Astrocyte (in vitro differentiated cells and primary cell): ENCODE data around the gene FAT4. TPM values are rescaled to one million over a fixed set of nuclear protein-coding genes. Genes with fewer than 3 reads are reported as not detected.

Experiments
- DNase-seq: peaks from one replicate; pipeline ENCODE4 v3.0.0-alpha.2; 2010; ENCODE audit warnings: low read depth
- FAIRE-seq: peaks from 2 replicates; lab custom pipeline; 2011; peaks lifted over from hg19 to GRCh38; lab: Jason Lieb, UNC
- H2AFZ ChIP-seq: 2 replicates; pipeline ENCODE4 v1.6.0; 2012; ENCODE audit warnings: low read depth, low read length, inconsistent platforms
- H3K27ac ChIP-seq: 2 replicates; pipeline ENCODE4 v1.5.1; 2011; ENCODE audit warnings: low read depth, low read length, inconsistent platforms
- H3K27me3 ChIP-seq: 2 replicates; pipeline ENCODE4 v1.6.0; 2011; ENCODE audit warnings: low read length, inconsistent platforms; ENCODE audit not compliant: insufficient read depth
- H3K36me3 ChIP-seq: 2 replicates; pipeline ENCODE4 v1.5.1; 2011; ENCODE audit warnings: low read length, inconsistent platforms; ENCODE audit not compliant: insufficient read depth
- H3K4me1 ChIP-seq: 2 replicates; pipeline ENCODE4 v1.5.1; 2011; ENCODE audit warnings: low read length, inconsistent platforms; ENCODE audit not compliant: insufficient read depth
- H3K4me2 ChIP-seq: 2 replicates; pipeline ENCODE4 v1.6.0; 2012; ENCODE audit warnings: low read length, inconsistent platforms
- H3K4me3 ChIP-seq: 2 replicates; pipeline ENCODE4 v1.5.1; 2011; ENCODE audit warnings: low read depth, mild to moderate bottlenecking, low read length, inconsistent platforms; ENCODE audit not compliant: insufficient read depth
- H3K79me2 ChIP-seq: 2 replicates; pipeline ENCODE4 v1.6.0; 2012; ENCODE audit warnings: mild to moderate bottlenecking, low read length, inconsistent platforms; ENCODE audit not compliant: insufficient read depth
- H3K9ac ChIP-seq: 2 replicates; pipeline ENCODE4 v1.6.0; 2012; ENCODE audit warnings: mild to moderate bottlenecking, low read length, inconsistent platforms
- H3K9me3 ChIP-seq: 2 replicates; pipeline ENCODE4 v1.5.1; 2012; ENCODE audit warnings: low read depth, mild to moderate bottlenecking, low read length, inconsistent platforms; ENCODE audit not compliant: insufficient read depth
- H4K20me1 ChIP-seq: 2 replicates; pipeline ENCODE4 v1.6.0; 2012; ENCODE audit warnings: low read length, inconsistent platforms; ENCODE audit not compliant: insufficient read depth
- H3K27ac Mint-ChIP-seq: one replicate; pipeline ENCODE4 v1.8.0; 2021; ENCODE audit warnings: mild to moderate bottlenecking, mixed read lengths; ENCODE audit not compliant: unreplicated experiment
- H3K27me3 Mint-ChIP-seq: one replicate; pipeline ENCODE4 v1.8.0; 2021; ENCODE audit warnings: low read depth, mixed read lengths; ENCODE audit not compliant: unreplicated experiment
- H3K36me3 Mint-ChIP-seq: one replicate; pipeline ENCODE4 v1.8.0; 2021; ENCODE audit warnings: low read depth, mixed read lengths; ENCODE audit not compliant: unreplicated experiment
- H3K4me1 Mint-ChIP-seq: one replicate; pipeline ENCODE4 v1.8.0; 2021; ENCODE audit warnings: low read depth, mixed read lengths; ENCODE audit not compliant: unreplicated experiment
- H3K4me3 Mint-ChIP-seq: one replicate; pipeline ENCODE4 v1.8.0; 2021; ENCODE audit warnings: mild to moderate bottlenecking, moderate library complexity, mixed read lengths; ENCODE audit not compliant: unreplicated experiment
- H3K9me3 Mint-ChIP-seq: one replicate; pipeline ENCODE4 v1.8.0; 2021; ENCODE audit warnings: mild to moderate bottlenecking, mixed read lengths; ENCODE audit not compliant: unreplicated experiment
- CTCF ChIP-seq: IDR thresholded peaks from 2 replicates; pipeline ENCODE4 v1.5.1; 2011; ENCODE audit warnings: low read depth, mild to moderate bottlenecking, inconsistent platforms, low read length, moderate library complexity; ENCODE audit not compliant: insufficient read depth
- EZH2 ChIP-seq: IDR thresholded peaks from 2 replicates; pipeline ENCODE4 v1.6.1; 2012; ENCODE audit warnings: mild to moderate bottlenecking, low read length, inconsistent platforms; ENCODE audit not compliant: insufficient read depth
- total RNA-seq: library from RNA; stranded (reverse); gene quantifications from 2 replicates; pipeline ENCODE4 v1.2.1, GENCODE V29; 2021

The FAT4 gene
- total RNA-seq, 1 donor from 2014 or later, result 7.4 TPM

- no peak for FAIRE-seq
- TF ChIP-seq CTCF, result no peak
- no peak for TF ChIP-seq EZH2
- no peaks in the 10 kb centered on the region for H4K20me1 ChIP-seq
- H3K4me3 ChIP-seq, result no peak overlapping the region
- no peak overlapping the region for H2AFZ ChIP-seq
- no peaks in the 10 kb centered on the region for H3K36me3 Mint-ChIP-seq
- H3K27ac ChIP-seq, result no peak overlapping the region
- H3K36me3 ChIP-seq, result no peaks in the 10 kb centered on the region
- H3K9me3 ChIP-seq, result no peaks in the 10 kb centered on the region
- no peaks in the 10 kb centered on the region for H3K4me1 ChIP-seq
- H3K4me1 Mint-ChIP-seq, result no peaks in the 10 kb centered on the region
- no peak overlapping the region for H3K27ac Mint-ChIP-seq
- H3K9ac ChIP-seq, result no peak overlapping the region
- DNase-seq, result peak; percentile 23
- no peaks in the 10 kb centered on the region for H3K27me3 ChIP-seq
- no peaks in the 10 kb centered on the region for H3K27me3 Mint-ChIP-seq
- peak overlapping the region; percentile 8 for H3K4me2 ChIP-seq
- H3K79me2 ChIP-seq, result no peaks in the 10 kb centered on the region
- H3K9me3 Mint-ChIP-seq, result no peaks in the 10 kb centered on the region
- H3K4me3 Mint-ChIP-seq, result no peak overlapping the region
Observed at GRCh38 chr4:125303058-125303457, 11.7 kb upstream of the FAT4 start.

GRCh38 chr4:125303821-125304220 is 10.9 kb upstream of the FAT4 start:
- no peak overlapping the region for H2AFZ ChIP-seq
- no peak for TF ChIP-seq CTCF
- TF ChIP-seq EZH2, result no peak
- no peak overlapping the region for H3K27ac Mint-ChIP-seq
- H3K36me3 Mint-ChIP-seq, result no peaks in the 10 kb centered on the region
- no peaks in the 10 kb centered on the region for H3K4me1 Mint-ChIP-seq
- H3K4me3 Mint-ChIP-seq, result no peak overlapping the region
- DNase-seq (no peak), FAIRE-seq (no peak)
- H3K9me3 ChIP-seq, result no peaks in the 10 kb centered on the region
- no peaks in the 10 kb centered on the region for H3K27me3 ChIP-seq
- H3K36me3 ChIP-seq, result no peaks in the 10 kb centered on the region
- no peak overlapping the region for H3K27ac ChIP-seq
- no peaks in the 10 kb centered on the region for H3K9me3 Mint-ChIP-seq
- H4K20me1 ChIP-seq, result no peaks in the 10 kb centered on the region
- H3K27me3 Mint-ChIP-seq, result no peaks in the 10 kb centered on the region
- H3K4me3 ChIP-seq, result no peak overlapping the region
- no peak overlapping the region for H3K9ac ChIP-seq
- H3K4me2 ChIP-seq, result no peak overlapping the region
- no peaks in the 10 kb centered on the region for H3K79me2 ChIP-seq
- no peaks in the 10 kb centered on the region for H3K4me1 ChIP-seq

- Histone ChIP-seq H2AFZ (no peak overlapping the region), H3K4me1 (no peaks in the 10 kb centered on the region), H3K9ac (no peak overlapping the region), H3K27me3 (no peaks in the 10 kb centered on the region), H3K4me2 (no peak overlapping the region), H3K27ac (no peak overlapping the region), H3K36me3 (no peaks in the 10 kb centered on the region), H3K79me2 (no peaks in the 10 kb centered on the region), H4K20me1 (no peaks in the 10 kb centered on the region), H3K9me3 (no peaks in the 10 kb centered on the region), H3K4me3 (no peak overlapping the region)
- DNase-seq (no peak), FAIRE-seq (no peak)
- Mint-ChIP-seq H3K4me3 (no peak overlapping the region), H3K27ac (no peak overlapping the region), H3K36me3 (no peaks in the 10 kb centered on the region), H3K4me1 (no peaks in the 10 kb centered on the region), H3K27me3 (no peaks in the 10 kb centered on the region), H3K9me3 (peaks cover 4% of the 10 kb centered on the region)
- TF ChIP-seq EZH2, result no peak
- TF ChIP-seq CTCF, result no peak
Observed at GRCh38 chr4:125306112-125306511, 8.6 kb upstream of the FAT4 start.
